ENCODE measurements around the gene CCDC192. TPM values are rescaled to one million over a fixed set of nuclear protein-coding genes. Genes with fewer than 3 reads are reported as not detected.
A peak's percentile ranks its signal among the peaks of the same experiment; 100 is the strongest.
"Not testable (repeated sequence)": the region's sequence is repeated elsewhere in the genome, so short reads cannot be mapped to it uniquely, and the experiment has no call there.

CCDC192 gene
- total RNA-seq, 4 donors from 2014 or later: 0.35 to 1.3 TPM; not detected in 2

DNA sequence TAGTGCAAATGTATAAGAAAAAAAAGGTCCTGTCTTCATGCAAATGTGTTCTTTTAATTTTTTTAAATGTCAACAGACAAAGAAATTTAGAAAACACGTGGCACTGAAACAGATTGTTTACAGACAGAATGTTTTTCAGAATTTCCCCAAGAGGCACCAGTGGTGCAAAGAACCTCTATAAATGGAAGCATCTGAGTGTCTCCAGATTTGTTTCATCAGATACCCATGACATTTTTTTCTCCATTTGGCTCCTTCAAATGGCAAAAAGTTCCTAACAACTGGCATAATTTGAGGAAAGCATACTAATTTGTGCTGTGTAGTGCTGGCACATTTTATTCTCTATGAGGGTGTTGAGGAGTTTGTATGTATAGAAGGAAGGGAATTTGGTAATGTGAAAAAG lies 15.0 kb downstream of the CCDC192 start:
- no peak for DNase-seq
- H3K36me3 ChIP-seq: no peaks in the 10 kb centered on the region
- H3K27ac ChIP-seq: peak overlapping the region in 1 of 2 donors; percentile 46
- H3K9me3 ChIP-seq: no peaks in the 10 kb centered on the region
- intact Hi-C loops (cut with DNase I; ENCODE audit: low total_unique reads): no loop called here
- H3K4me3 ChIP-seq: no peak overlapping the region
- TF ChIP-seq POLR2A (IDR thresholded peaks at IDR 0.05): no peak
- TF ChIP-seq, protein P1, sequence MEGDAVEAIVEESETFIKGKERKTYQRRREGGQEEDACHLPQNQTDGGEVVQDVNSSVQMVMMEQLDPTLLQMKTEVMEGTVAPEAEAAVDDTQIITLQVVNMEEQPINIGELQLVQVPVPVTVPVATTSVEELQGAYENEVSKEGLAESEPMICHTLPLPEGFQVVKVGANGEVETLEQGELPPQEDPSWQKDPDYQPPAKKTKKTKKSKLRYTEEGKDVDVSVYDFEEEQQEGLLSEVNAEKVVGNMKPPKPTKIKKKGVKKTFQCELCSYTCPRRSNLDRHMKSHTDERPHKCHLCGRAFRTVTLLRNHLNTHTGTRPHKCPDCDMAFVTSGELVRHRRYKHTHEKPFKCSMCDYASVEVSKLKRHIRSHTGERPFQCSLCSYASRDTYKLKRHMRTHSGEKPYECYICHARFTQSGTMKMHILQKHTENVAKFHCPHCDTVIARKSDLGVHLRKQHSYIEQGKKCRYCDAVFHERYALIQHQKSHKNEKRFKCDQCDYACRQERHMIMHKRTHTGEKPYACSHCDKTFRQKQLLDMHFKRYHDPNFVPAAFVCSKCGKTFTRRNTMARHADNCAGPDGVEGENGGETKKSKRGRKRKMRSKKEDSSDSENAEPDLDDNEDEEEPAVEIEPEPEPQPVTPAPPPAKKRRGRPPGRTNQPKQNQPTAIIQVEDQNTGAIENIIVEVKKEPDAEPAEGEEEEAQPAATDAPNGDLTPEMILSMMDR (IDR thresholded peaks at IDR 0.05): no peak
- no peaks in the 10 kb centered on the region for H3K27me3 ChIP-seq
- H3K4me1 ChIP-seq: no peaks in the 10 kb centered on the region

DNA sequence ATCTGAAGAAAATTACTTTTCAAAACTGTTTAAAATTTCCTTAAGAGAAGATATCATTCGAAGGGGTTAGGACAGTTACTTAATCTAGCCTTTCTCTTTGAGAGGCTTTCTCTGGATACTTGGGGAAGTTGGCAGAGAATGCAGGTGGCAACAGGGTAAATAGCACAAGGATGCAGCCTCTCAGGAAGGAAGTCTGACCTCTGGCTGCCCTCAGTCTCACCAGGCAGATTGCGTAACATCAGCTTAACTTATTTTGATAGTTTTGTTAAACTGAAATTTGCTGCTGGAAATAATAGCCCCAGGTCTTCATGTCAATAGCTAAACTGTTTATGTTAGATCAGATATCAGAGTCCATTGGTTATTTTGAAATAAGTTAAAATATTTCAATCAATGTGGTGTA lies 20.4 kb downstream of the CCDC192 start:
- intact Hi-C loops (cut with DNase I; ENCODE audit: low total_unique reads): no loop called here

DNA sequence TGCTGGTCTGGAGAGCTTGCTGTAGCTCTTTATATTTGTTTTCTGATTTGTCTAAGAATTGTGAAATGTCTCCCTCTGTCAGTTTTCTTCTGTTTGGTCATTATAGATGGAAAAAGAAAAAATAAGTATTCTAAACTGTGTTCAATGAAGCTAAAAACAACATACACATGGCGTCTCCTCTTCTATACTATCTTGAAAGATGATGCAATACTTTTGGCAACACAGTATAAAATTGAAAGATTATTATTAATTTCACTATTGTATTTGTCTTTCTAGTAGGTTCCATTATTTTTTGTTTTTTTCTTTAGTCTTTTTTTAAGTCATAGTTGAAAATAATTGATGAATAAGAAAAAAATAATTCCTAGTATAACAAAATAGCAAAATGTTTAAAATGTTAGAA lies 22.5 kb downstream of the CCDC192 start:
- intact Hi-C loops (cut with DNase I; ENCODE audit: low total_unique reads): no loop called here
- Histone ChIP-seq H3K9me3 (no peaks in the 10 kb centered on the region), H3K36me3 (no peaks in the 10 kb centered on the region), H3K27ac (no peak overlapping the region), H3K4me1 (no peaks in the 10 kb centered on the region), H3K4me3 (no peak overlapping the region), H3K27me3 (no peaks in the 10 kb centered on the region)
- no peak for DNase-seq
- TF ChIP-seq POLR2A (IDR thresholded peaks at IDR 0.05): no peak
- TF ChIP-seq, protein P1 (IDR thresholded peaks at IDR 0.05): no peak

More for the DNA sequence above, 20.4 kb downstream of the CCDC192 start:
- Histone ChIP-seq H3K27me3 (no peaks in the 10 kb centered on the region), H3K27ac (peak overlapping the region in 1 of 2 donors; percentile 4), H3K9me3 (no peaks in the 10 kb centered on the region), H3K4me3 (no peak overlapping the region), H3K36me3 (no peaks in the 10 kb centered on the region), H3K4me1 (no peaks in the 10 kb centered on the region)
- peak in 1 of 2 donors; percentile 49 for DNase-seq
- TF ChIP-seq POLR2A (IDR thresholded peaks at IDR 0.05): no peak
- TF ChIP-seq, protein P1 (IDR thresholded peaks at IDR 0.05): no peak

DNA sequence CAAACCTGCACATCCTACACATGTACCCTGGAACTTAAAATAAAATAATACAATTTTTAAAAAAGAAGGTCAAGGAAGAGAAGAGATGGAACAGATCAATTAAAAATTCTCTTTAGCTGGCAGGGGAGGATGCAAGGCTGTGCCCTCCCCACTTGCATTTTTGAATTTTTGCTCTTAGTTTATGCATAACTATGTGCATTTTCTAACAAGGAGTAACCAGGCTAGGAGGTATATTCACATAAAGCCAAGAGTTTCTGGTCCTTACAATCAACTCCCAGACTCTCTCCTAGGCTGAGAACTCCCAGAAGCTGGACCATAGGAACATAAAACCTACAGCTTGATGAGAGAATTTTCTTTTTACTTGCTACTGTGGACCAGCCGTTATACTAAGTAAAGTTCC lies 29.8 kb downstream of the CCDC192 start:
- intact Hi-C loops (cut with DNase I; ENCODE audit: low total_unique reads): no loop called here
- Histone ChIP-seq H3K9me3 (no peaks in the 10 kb centered on the region), H3K4me1 (no peaks in the 10 kb centered on the region), H3K27ac (no peak overlapping the region), H3K27me3 (no peaks in the 10 kb centered on the region), H3K36me3 (no peaks in the 10 kb centered on the region), H3K4me3 (no peak overlapping the region)
- no peak for DNase-seq
- TF ChIP-seq POLR2A (IDR thresholded peaks at IDR 0.05): no peak
- TF ChIP-seq, protein P1 (IDR thresholded peaks at IDR 0.05): no peak

DNA sequence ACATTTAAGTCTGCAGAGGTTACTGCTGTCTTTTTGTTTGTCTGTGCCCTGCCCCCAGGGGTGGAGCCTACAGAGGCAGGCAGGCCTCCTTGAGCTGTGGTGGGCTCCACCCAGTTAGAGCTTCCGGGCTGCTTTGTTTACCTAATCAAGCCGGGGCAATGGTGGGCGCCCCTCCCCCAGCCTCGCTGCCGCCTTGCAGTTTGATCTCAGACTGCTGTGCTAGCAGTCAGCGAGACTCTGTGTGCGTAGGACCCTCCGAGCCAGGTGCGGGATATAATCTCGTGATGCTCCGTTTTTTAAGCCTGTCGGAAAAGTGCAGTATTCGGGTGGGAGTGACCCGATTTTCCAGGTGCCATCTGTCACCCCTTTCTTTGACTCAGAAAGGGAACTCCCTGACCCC lies 36.2 kb downstream of the CCDC192 start:
- H3K4me1 ChIP-seq; DNase-seq; H3K4me3 ChIP-seq; H3K27me3 ChIP-seq; intact Hi-C loops (cut with DNase I; ENCODE audit: low total_unique reads); H3K9me3 ChIP-seq; H3K36me3 ChIP-seq; H3K27ac ChIP-seq: not testable (repeated sequence)

DNA sequence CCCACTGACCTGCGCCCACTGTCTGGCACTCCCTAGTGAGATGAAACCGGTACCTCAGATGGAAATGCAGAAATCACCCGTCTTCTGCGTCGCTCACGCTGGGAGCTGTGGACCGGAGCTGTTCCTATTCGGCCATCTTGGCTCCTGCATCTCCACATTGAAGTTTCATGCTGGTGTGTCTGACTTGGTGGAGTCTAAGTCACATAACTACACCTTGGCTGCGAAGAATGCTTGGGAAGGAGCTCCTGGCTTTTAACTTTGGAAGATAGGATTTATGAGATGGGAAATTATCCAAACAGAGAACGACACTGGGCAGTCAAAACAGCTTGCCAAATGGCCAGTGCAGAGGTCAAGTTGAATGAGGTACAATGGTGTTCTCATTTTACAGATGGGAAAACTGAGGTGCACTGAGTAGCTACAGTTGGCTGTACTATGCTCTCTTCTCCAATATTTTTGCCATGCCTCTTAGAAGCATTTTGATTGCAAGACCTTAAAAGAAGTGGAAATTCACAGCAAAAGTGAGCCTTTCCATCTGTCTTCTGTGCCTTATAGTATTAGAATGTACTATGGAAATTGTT lies 36.7 kb downstream of the CCDC192 start:
- intact Hi-C loops (cut with DNase I; ENCODE audit: low total_unique reads): no loop called here
- Histone ChIP-seq H3K4me3 (no peak overlapping the region), H3K36me3 (no peaks in the 10 kb centered on the region), H3K9me3 (no peaks in the 10 kb centered on the region), H3K27ac (no peak overlapping the region), H3K4me1 (no peaks in the 10 kb centered on the region), H3K27me3 (no peaks in the 10 kb centered on the region)
- TF ChIP-seq, protein P1 (IDR thresholded peaks at IDR 0.05): no peak
- no peak for TF ChIP-seq POLR2A (IDR thresholded peaks at IDR 0.05)
- no peak for DNase-seq
